Activated CD8-positive, alpha-beta memory T cell treated with anti-CD3 and anti-CD28 coated beads, Interleukin-2, amount 50 U/mL, for 48 hours (primary cell): ENCODE results near the gene COL25A1.
"Not testable (repeated sequence)": the region's sequence is repeated elsewhere in the genome, so short reads cannot be mapped to it uniquely, and the experiment has no call there.

Experiments
- DNase-seq: peaks from one replicate; pipeline ENCODE4 v3.0.0-alpha.2; 2020

Gene COL25A1

DNA sequence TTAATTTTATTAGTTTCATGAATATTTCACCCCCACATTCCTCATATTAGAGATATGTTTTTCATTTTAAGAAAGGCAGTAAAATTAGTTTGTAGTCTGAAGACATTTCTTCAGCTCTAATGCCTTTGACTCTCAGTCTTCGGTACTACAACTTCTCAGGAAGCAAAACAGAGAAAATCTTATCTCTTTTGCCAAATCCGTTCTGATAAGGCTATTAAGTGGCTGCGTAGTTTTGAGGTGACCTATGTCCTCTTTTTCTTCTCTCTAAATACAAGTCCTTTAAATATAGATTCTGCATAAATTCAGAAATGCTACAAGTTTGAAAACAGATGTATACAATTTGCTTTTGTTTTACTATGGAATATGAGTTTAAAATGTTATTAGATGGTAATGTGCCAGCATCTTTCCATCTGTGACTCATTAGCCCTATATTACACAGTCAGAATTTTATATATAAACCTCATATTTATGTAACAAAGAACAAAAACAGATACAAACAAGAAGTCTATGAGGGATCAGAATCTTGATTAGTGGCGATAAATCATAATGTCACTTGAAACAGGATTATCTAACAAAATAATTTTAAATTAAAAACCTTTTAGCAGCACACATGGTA, 358.4 kb downstream of the COL25A1 start:
- no peak for DNase-seq

DNA sequence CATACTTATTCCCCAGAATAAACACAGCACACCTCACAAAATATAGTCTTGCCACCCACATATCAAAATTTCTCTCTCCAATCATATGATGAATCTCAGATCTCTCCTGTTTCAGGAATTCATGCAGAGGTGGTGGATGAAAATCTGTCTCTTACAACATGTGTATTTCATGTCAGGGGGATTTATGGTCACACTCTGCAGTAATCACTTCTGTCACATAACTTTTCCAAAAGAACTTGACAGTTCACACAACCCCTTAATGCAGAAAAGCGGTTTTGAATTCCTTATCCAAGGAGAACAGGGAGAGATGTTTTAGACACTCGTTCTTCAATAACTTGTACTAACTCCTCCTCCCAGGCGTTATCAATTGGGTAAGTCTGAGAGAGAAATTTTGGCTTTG, 359.1 kb downstream of the COL25A1 start:
- no peak for DNase-seq

DNA sequence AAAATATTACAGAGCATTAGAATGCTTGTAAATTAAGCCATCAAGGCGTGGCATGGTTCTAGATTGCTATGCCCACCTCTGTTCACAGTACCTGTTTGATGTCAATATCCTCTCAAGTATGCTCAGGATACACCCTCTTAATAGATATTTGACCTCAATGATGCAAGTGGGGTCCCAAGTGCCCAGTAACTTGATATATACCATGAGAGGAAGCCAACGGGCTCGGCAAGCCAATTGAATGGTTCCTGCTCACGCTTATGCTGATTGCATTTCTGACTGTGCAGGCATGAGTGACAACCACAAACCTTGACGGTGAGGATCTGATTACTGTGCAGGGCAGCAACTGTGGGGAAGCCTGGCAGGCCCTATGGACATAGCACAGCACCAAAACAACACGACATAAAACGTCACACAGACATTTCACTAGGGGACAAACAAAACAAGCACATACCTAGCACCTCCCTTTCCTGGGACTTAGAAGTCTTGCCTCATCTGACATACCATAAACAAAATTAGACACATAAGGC, 360.5 kb downstream of the COL25A1 start:
- no peak for DNase-seq

DNA sequence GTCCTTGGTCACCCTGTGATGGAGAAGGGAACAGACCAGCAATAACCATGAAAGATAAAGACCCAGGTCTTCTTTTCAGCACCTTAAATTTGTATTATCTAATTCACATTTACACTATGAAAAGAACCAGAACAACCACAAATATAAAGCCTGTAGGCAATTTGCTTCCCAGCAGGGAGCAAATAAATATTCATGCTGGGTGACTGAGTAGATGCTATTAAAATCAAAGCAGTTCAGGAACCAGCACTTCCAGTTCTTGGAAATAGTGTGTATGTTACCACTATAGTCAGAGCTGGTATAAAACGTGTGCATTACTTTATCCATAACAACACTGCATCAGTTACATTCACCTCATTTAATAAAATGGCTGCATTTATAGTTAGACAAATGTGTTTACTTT, 361.8 kb downstream of the COL25A1 start:
- DNase-seq, result no peak

DNA sequence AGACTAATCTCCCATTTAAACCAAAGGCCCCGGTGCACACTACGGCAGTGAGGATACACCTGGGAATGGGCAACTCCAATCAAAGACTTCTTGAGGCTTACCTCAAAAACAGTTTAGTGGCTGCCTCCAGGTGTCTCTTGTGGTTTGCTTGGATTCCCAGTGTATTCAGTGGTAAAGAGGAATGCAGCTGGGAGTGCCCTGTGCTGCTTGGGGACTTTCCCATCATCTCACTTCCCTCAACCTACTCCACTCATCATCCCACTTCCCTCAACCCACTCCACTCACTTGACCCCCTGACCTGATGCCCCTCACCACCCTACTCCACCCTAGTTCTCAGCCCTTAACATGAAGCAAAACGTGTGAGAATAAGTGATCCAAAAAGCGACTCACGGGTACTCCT, 362.3 kb downstream of the COL25A1 start:
- no peak for DNase-seq

DNA sequence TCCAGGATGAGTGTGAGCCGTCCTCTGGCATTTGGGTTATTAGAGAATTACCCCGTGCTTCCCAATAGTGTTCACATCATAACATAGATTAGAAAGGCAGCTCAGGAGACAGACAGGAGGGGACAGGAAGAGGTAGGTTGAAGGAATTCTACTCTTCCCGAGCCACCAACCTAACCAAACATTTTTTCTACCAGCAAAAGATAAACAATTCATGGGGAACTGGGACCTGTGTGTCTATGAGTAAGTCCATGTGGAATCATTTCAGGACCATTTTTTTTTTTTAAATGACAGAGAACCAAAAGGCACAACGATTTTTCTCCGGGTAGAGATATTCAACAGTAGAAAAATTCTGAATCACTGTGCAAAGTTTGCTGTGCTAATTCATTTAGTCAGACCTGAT, 365.4 kb downstream of the COL25A1 start:
- DNase-seq, result no peak

DNA sequence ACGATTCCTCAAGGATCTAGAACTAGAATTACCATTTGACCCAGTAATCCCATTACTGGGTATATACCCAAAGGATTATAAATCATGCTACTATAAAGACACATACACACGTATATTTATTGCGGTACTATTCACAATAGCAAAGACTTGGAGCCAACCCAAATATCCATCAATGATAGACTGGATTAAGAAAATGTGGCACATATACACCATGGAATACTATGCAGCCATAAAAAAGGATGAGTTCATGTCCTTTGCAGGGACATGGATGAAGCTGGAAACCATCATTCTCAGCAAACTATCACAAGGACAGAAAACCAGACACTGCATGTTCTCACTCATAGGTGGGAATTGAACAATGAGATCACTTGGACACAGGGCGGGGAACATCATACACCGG, 368.5 kb downstream of the COL25A1 start:
- DNase-seq, result not testable (repeated sequence)

DNA sequence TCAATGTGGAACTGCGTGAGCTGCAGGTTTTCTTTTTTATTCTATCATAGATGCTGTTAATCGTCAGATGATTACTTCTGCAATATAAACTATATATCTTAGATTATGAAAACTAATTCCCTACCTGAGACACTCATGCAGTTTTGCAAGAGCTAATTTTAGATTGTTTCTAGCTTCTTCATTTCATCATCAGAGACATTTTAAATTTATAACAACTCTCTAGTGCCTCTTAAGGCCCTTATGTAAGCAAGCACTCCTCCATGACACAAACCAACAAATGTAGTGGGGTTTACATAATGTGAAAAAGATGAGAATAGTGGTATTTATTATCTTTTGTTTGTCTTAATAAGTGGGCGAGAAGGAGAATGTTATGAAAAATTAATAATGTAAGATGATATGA, 369.4 kb downstream of the COL25A1 start:
- DNase-seq, result no peak

DNA sequence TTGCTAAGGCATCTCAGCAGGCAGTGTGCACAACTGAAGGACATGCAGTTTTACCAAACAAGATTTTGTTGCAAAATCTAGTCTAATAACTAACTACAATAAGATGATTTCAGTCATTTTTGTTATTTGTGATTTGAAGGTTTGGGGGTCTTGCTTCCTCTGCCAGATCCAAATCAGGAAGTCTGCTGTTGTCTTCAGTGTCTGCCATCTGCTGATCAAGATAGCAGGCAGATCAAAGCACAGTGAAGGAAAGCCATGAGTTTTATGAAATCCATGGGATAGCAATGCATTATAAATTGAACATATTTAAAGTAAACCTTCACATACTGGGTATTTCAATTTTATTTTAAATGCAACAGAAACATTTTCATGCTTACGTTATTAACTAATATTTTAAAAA, 370.5 kb downstream of the COL25A1 start:
- no peak for DNase-seq

DNA sequence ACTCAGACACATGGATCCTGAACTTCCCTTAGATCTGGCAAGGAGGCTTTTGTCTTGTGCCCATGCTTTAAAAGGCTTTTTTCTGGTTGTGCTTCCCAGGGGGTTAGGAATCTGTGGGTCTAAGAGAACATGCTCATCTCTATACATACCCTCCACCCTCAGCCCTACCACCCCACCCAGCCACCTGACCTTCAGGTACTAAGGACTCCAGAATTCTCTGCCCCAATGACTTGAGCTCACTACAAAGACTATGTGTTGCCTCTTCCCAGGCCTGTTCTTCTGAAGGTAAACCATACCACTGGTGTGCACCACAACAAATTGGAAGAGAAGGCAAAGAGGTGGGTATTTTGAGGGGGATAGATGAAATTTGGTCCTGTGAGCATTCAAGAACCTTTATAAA, 372.3 kb downstream of the COL25A1 start:
- no peak for DNase-seq

DNA sequence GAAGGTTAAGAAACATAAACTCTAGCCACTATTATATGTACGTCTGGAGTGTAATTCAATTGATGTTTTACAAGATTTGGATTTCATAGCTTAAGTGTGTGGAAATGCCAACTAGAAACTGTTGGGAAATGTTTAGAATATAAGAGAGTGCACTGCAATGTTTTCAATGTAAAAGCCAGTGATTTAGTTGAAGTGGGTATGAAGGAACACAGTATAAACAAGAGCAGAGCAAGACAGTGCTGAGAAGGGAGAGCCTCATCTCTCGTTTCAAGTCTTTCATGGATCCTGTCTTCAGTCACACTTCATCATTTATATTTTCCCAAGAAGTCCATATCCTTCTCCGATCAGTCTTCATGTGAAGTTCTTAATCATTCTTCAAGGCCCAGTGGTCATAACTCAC, 375.7 kb downstream of the COL25A1 start:
- no peak for DNase-seq

DNA sequence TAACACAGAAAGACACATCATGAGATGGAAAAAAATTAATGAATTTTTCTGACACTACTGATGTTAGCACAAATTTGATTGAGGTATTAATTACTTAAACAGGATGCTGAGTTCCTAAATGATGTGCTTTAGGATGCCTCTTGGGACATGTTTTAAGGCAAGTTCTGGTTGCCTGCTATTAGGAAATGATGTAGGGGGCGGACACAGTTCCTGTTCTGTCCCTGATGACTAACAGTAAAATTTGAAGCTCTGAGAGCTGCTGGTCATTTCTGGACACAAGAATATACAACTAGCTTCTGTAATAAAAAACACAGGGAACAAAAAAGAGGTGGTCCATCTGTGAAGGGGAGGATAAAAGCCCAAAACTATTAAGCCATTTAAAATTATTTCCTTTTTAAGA, 376.4 kb downstream of the COL25A1 start:
- DNase-seq, result no peak

DNA sequence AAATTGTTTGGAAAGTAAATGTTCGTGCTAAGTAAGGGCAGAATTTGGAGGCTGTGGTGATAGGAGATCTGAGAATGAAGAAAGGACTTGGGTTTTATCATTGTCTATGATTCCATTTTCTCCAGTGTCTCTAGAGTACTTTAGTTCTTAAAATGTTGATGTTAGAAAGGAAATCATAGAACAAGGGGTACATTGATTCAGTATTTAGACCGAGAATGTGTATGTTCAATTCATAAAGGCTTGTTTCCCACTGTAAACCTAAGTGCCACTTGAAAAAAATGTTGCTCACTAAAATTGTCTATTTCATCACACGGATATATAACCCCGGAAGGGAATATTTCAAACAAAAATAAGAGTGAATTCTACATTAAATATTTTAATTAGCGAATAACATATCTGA, 380.3 kb downstream of the COL25A1 start:
- no peak for DNase-seq

DNA sequence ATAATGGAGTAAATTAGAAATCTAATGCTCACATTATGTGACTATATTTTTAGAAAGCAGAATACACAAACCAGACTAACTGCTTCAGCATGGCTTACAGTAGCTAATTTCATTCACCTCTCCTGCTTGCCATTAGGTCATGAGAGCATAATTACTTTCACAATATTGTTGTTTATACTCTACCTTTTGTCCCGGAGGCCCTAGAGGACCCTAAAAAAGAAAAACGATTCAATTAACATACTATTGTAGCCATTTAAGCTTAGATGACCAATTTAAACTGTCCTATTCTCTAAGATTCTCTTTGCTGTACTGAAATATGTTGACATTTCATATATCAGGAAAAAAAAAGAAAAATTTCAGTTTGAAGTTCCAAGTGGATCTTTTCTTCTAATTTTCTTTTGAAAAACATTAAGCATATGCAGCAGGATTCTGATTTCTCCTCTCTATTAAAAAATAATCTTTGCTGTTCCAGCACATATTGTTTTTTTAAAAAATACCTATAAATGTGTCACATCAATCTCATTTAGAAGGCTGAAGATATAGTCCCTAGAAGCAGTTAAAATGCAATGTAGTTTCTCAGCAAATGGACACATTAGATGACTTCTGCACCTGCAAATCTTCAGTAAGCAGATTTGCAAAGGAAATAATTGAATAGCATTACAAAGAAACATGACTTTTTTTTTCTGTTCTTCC, 381.9 kb downstream of the COL25A1 start:
- DNase-seq, result no peak

DNA sequence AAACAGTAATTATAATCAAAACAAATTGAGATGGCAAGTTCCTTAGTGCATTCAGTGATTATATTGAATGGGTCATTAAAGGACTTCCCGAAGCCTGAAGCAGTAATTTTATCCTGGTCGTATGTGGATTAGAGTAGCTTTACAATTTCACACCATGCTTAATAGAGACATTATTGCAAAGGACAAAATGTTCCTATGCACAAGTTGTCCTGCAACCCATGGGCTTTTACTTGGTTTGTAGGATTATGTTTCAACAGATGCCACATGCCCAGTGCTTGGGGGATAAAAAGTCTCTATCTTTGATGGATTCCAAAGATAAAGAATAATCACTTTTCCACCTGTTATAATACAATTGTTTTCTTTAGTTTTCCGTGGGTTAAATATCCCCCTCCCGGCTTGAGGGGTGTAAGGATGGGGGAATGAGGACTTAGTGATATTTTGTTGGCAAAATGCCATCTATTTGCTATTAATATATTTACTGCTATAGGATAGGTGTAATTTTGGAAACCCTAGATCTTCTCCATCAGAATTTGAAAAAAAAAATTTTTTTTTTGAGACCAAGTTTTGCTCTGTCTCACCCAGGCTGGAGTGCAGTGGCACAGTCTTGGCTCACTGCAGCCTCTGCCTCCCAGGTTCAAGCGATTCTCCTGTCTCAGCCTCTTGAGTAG, 383.1 kb downstream of the COL25A1 start:
- no peak for DNase-seq

DNA sequence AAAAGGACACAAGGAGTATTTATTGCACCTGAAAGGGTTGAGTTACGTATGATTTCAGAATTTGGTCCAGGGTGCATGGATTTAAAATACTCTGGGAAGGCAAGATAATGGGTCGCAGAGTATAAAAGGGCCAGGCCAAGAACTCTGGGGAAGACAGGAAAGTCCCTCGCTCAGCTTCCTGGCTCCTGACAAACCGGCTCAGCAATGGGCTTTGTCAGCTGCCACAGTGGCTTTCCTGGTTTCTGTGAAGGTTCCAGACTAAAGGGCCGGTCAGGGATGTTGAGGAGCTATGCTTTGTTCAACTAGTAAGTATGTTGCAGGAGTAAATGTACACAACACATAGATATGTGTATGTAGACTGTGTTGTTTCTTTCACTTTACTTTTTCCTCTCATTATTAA, 385.2 kb downstream of the COL25A1 start:
- no peak for DNase-seq

DNA sequence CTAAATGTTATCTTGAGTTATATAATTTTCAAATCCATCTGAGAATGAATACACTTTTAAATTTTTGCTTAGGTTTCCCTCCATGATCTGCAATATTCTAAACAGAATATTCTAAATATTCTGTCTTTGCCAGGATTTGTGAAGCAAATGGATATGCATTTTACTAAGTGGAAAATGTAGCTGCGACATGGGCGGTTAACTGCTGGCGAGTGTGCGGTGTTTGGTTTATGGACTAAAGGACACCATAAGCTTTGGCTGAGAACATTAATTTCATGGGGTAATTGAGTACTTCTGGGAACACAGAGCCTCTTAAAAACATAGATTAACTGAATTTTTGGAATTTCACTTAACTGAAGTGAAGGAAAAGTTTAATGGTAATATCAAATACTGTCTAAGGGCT, 385.8 kb downstream of the COL25A1 start:
- no peak for DNase-seq

DNA sequence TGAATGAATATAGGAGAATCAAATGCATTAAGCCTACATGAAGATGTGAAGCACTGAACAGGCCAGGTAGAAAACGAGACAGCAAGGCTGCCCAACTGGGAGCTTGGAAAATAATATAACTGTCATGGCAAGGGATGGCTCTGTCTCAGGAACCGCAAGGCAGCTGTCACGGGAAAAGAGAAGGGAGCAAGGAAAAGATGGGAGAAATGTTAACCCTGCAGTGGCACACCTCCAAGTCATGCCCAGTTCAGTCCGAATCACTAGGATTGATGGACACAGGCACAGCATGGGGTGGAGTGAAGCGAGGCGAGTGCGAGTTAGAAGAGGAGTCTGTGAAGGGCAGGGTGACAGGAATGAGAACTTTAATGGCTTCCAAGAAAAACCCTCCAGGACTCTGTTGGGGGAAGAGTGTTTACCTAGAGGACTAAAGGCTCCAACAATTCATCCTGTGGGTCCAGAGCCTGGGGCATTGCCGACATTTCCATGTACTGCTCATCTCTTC, 395.5 kb downstream of the COL25A1 start:
- DNase-seq, result no peak

DNA sequence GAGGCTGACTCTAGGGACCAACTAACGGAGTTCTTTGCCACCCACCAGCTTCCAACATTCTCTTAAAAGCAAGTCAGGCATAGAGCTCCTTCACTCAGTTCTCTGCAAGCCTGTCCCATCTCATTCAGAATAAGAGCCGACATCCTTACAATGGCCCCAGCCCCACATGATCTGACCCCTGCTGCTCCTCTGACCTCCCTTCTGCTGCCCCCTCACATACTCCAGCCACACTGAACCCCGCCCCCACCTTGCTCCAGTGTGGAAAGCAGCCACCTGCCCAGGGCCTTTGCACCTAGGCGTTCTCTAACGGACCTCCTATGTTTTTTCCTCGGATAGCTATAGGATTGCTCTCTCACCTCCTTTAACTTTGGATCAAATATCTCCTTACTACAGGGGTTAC, 396.5 kb downstream of the COL25A1 start:
- DNase-seq, result no peak

DNA sequence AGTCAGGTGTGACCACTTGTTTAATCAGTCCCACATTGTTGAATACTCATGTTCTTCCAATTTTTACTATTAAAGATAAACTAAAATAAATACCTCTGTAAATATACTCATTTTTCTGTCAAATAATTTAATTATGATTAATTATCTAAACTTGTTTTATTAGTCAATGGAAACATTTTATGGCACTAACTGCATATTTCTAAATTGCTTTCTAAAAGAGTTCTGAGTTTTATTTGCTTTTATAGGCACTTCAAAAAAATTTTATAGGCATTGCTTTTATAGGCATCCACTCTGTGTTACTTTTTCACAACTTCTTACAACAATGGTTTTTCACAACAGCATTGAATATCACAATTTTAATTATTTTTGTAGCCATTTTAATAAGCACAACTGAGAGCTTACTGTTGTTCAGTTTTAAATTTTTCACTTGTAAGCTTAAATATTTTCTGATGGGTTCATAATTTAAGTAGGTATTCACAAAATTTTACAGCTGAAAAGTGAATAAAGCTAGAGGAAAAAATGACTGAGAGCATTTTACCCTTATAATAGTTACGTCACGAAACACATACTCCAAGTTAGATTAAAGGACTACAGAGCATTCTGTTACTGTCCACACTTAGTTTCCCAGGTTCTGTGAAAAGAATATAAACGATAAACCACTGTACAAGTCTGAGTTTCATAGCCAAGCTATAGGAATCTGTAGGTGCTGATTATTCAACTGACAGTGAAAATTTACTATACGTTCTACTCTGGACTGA, 398.8 kb downstream of the COL25A1 start:
- DNase-seq, result no peak

DNA sequence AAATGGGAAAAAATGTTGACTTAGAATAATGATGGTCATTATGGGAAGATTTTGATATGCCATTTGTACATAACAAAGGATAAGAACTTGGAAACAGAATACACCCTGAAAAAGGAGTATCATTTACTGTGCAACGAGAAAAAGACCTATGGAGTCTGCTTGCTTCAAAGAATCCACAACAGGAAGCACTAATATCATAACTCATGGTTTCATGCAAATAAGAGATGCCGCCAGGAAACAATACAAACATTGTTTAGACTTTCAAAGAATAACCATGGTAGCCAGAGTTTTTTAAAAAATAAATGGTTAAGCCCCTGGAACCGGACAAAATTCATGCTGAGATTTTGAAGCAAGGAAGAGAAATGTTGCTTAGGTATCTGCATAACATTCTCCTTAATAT, 399.7 kb downstream of the COL25A1 start:
- no peak for DNase-seq

DNA sequence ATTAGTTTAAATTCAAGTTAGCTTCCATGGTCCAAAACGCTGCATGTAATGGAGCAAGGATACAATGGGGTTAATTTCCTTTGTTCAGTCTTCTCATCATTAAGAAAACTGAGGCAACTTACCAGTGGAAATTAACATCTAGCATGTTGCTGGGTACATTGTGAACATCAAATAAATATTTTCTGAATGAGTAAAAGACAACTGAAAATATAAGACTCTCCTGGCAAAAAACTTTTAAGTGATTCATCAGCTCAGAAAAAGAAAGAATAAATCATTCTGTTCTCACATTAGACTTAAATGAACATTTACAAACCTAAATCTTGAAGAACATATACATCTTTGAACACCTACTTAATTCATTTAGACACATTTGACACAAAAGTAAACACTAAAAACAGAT, 401.2 kb downstream of the COL25A1 start:
- no peak for DNase-seq

DNA sequence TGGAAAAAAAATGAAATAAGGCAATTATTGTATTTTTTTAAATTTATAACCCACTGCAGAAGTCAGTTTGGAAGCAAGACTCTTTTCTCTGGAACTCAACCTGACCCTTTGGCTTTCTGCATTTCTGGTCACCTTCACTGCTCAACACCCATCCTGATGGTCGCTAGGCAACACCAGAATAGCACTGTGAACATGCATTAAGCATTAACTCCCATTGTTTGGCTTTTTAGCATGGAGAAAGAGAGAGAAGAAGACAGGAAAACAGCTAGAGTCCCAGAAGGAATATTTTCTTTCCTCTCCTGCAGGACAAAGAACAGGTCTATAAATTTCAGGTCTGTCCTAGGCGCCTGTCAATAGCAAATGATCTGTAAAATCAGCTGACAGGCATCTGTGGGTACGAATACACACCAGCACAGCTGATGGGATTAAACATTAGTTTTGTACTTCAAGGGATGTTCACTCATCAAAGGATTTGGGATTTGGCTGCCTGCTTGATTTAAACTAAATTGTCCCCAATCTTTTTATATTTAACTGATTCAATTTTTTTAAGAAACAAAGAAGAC, 402.4 kb downstream of the COL25A1 start:
- no peak for DNase-seq
